Spleen (tissue), 7 donors: ENCODE data around the gene ELN.

Source experiments
- CTCF ChIP-seq, 11 experiments: fragments of 200-600 bp in 7 of 11; fragments of 450-650 bp in 4 of 11; sonication (generic) in 4 of 11; IDR thresholded peaks in 8 of 11; conservative IDR thresholded peaks in 3 of 11; 1 replicate in 7 of 11; 2 replicates in 4 of 11; pipeline versions ENCODE4 v1.4.0 to v1.8.0; 2016 to 2021; ENCODE audit warnings: antibody characterized with exemption in 11 of 11, inconsistent platforms in 4 of 11, mild to moderate bottlenecking in 1 of 11
- POLR2A ChIP-seq, 3 donors: fragments of 450-650 bp; IDR thresholded peaks; one replicate each; pipeline ENCODE4 v1.5.1; 2017; ENCODE audit warnings: antibody characterized with exemption in 3 of 3, mild to moderate bottlenecking in 1 of 3
- POLR2AphosphoS5 ChIP-seq, 3 donors: sonication (generic); formaldehyde crosslinking; IDR thresholded peaks; one replicate each; pipeline ENCODE4 v1.5.1; 2017; ENCODE audit warnings: antibody characterized with exemption in 3 of 3
- donor health status: DM: no; HTN: no; CAD: no; lungs with moderate emphysema.
- donor health status: DM: no; HTN: no; CAD: no.
- donor health status: DM: no; HTN: no; CAD: no.

- TF ChIP-seq CTCF (IDR thresholded peaks at IDR 0.05 in 8 of 11, conservative IDR thresholded peaks at IDR 0.05 in 3 of 11) (no peak), POLR2A (IDR thresholded peaks at IDR 0.05) (no peak), POLR2AphosphoS5 (IDR thresholded peaks at IDR 0.05) (no peak)
These were observed 88.4 kb downstream of the ELN start for GRCh38 chr7:74116356-74116755.
